GM21360 (cell line): ENCODE results near the gene CNNM3.
A peak's percentile ranks its signal among the peaks of the same experiment; 100 is the strongest.

Experiments used
- ATAC-seq: cut with Tn5 transposase; IDR thresholded peaks from one replicate; pipeline ENCODE4 v1.9.1; 2021; ENCODE audit warnings: mild to moderate bottlenecking, moderate library complexity; ENCODE audit not compliant: unreplicated experiment

CNNM3 gene

GRCh38 chr2:96838345-96839292, 22.6 kb downstream of the CNNM3 start:
- ATAC-seq: peak; percentile 12

- ATAC-seq: peak; percentile 42
Measured at GRCh38 chr2:96839293-96839874, 23.3 kb downstream of the CNNM3 start.

- ATAC-seq: no peak
Measured at GRCh38 chr2:96839875-96840850, 24.1 kb downstream of the CNNM3 start.

- ATAC-seq: no peak
Measured at GRCh38 chr2:96841701-96842495, 25.8 kb downstream of the CNNM3 start.

- ATAC-seq: no peak
Measured at GRCh38 chr2:96842600-96842999, 26.5 kb downstream of the CNNM3 start.

- ATAC-seq: no peak
Measured at GRCh38 chr2:96843538-96844268, 27.6 kb downstream of the CNNM3 start, which contains the start of gene ANKRD23. TSS of gene ANKRD23 (minus strand) at chr2:96844021. CDS start at chr2:96843992, 29 bp downstream.

- no peak for ATAC-seq
Measured at GRCh38 chr2:96844405-96844808, 28.3 kb downstream of the CNNM3 start.

GRCh38 chr2:96846825-96847224, 30.8 kb downstream of the CNNM3 start:
- no peak for ATAC-seq

GRCh38 chr2:96847586-96847985, 31.5 kb downstream of the CNNM3 start:
- no peak for ATAC-seq

- ATAC-seq: no peak
Measured at GRCh38 chr2:96848264-96848663, 32.2 kb downstream of the CNNM3 start.

- ATAC-seq: no peak
Measured at GRCh38 chr2:96852667-96853066, 36.6 kb downstream of the CNNM3 start.

- ATAC-seq: no peak
Measured at GRCh38 chr2:96853321-96853720, 37.3 kb downstream of the CNNM3 start.

GRCh38 chr2:96856776-96857666, 41.0 kb downstream of the CNNM3 start:
- no peak for ATAC-seq

GRCh38 chr2:96857667-96858372, 41.8 kb downstream of the CNNM3 start, which contains the start of gene ANKRD39:
TSS of gene ANKRD39 (minus strand) at chr2:96858016. CDS start at chr2:96857987, 29 bp downstream.
- ATAC-seq: peak; percentile 91

- no peak for ATAC-seq
Measured at GRCh38 chr2:96859099-96859649, 43.1 kb downstream of the CNNM3 start.

- ATAC-seq: no peak
Measured at GRCh38 chr2:96859681-96860064, 43.6 kb downstream of the CNNM3 start.
